H1 (cell line): ENCODE data around the gene GADL1. TPM values are rescaled to one million over a fixed set of nuclear protein-coding genes. Genes with fewer than 3 reads are reported as not detected.

Experiments used
- HDAC6 ChIP-seq: IDR thresholded peaks from one replicate; pipeline ENCODE4 v1.7.1; 2012; ENCODE audit warnings: low read depth, mild to moderate bottlenecking, inconsistent platforms, low read length, moderate library complexity
- KDM4A ChIP-seq: IDR thresholded peaks from one replicate; pipeline ENCODE4 v1.7.1; 2012; ENCODE audit warnings: low read depth, mild to moderate bottlenecking, moderate library complexity, low read length, inconsistent platforms; ENCODE audit not compliant: severe bottlenecking
- polyA plus RNA-seq, 7 experiments: library from polyadenylated mRNA; depleted of rRNA in 3 of 7; stranded (reverse) in 5 of 7; unstranded in 2 of 7; fragments of >200 nt in 5 of 7; fragments of 200-250 nt in 2 of 7; gene quantifications; 1 replicate in 5 of 7; 2 replicates in 1 of 7; 4 replicates in 1 of 7; pipeline versions ENCODE4 v1.2.1 to v1.2.3, GENCODE V29; 2011 to 2013; ENCODE audit warnings: missing spikeins in 2 of 7, mixed read lengths in 2 of 7
- total RNA-seq: library from RNA; stranded (reverse); fragmentation: NEBNext Ultra II Directional; extraction: Animal tissue kit (Norgen Biotek cat#: 25700); gene quantifications from 2 replicates; pipeline ENCODE4 v1.2.1, GENCODE V29; 2021
- TF ChIP-seq, protein P1 (sequence below): IDR thresholded peaks from 2 replicates; pipeline ENCODE4 v1.6.1; 2012; ENCODE audit warnings: low read length, inconsistent platforms

The GADL1 gene
- total and polyA plus RNA-seq, 2 of the 8 experiments (the other 6 are each of a cell fraction or from before 2014, with no cell fraction given) = 0.03 to 0.30 TPM

DNA sequence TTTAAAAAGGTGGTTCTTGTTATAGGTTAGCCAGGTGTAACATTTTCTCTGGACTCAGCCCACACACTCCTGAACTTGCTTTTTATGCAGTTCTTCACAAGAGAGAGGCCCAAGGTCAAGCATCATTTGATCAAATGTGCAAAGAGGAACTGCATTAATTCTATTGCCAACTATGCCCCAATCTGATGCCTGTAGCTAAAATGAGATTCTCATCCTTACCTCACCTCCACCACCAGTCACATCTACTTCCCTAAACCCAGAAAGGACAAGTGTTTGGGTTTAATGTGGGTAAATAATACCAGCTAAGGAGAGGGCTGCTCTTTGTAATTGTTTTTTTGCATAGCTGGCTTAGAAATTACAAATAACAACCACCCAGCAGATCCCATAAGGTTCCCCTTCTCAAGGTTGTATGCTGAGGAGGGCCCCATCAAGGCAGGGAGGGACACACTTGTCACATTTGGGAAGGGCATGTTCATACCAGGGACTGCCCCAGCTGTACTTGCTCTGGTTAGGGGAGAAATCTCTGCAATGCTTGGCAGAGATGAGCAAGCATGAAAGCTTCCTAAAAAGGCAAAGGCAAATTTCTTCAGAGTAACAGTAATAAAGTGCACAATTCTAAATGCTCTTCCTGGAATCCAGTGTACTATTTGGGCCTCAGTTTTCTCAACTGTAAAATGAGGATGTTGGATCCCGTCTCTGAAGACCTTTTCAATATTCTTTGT lies 211.9 kb downstream of the GADL1 start (continued):
- TF ChIP-seq, protein P1, sequence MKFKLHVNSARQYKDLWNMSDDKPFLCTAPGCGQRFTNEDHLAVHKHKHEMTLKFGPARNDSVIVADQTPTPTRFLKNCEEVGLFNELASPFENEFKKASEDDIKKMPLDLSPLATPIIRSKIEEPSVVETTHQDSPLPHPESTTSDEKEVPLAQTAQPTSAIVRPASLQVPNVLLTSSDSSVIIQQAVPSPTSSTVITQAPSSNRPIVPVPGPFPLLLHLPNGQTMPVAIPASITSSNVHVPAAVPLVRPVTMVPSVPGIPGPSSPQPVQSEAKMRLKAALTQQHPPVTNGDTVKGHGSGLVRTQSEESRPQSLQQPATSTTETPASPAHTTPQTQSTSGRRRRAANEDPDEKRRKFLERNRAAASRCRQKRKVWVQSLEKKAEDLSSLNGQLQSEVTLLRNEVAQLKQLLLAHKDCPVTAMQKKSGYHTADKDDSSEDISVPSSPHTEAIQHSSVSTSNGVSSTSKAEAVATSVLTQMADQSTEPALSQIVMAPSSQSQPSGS = no peak
- no peak for TF ChIP-seq HDAC6
- no peak for TF ChIP-seq KDM4A
